GM18511 (cell line): ENCODE measurements around the gene COPS2.
A peak's percentile ranks its signal among the peaks of the same experiment; 100 is the strongest.

Experiments used
- ATAC-seq: cut with Tn5 transposase; IDR thresholded peaks from one replicate; pipeline ENCODE4 v1.9.1; 2021; ENCODE audit warnings: mild to moderate bottlenecking, moderate library complexity; ENCODE audit not compliant: unreplicated experiment

COPS2 gene

DNA sequence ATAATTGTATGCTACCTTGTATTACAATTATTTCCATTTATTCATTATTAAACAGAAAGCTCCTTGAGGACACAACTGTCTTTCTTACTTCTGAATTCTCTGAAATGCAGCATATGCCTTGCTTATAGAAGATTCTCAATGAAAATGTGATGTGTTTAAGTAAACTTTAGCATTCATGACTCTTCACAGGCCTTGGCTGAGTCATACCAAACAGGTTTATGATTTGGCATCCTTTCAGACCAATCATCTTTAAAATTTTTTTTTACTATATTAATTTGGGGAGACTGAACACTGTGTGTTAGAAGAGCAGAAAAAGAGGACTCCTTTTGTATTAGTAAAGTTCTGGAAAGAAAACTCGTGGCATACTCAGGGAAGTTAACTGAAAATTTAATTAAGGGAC, 8.3 kb upstream of the COPS2 start:
- no peak for ATAC-seq

DNA sequence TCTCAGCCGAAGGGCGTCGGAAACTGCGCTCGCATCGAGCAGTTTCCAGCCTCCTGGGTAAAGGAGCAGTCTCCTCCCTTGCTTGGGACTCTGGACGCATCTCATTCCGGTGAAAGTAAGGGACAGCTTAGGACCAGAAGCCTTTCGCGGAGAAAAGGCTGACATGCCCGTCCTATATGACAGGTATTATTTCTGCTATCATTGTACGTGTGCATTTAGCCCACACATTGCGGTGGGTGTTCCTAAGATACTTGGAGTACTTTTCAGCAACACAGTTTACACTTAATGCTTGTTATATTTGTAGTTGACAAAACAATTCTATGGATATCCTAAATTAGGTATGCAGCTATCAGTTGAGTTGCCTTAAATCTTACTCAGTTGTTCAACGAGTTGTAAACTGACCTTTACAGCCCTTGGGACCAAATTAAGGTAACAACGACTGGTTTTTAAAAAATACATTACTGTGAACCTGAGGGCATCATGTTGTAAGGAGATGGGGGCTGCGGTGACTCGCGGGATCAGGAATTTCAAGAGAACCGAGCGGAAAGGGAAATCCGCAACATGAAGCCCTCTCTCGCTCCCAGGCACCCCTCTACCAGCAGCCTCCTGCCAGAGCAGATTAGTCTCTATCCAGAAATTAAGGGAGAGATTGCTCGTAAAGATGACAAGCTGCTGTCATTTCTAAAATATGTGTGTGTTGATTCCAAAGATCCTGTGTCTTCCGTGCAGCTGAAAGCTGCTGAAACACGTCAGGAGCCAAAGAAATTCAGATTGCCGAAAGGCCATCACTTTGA, 632 bp upstream of the COPS2 start:
- peak; percentile 34 for ATAC-seq

DNA sequence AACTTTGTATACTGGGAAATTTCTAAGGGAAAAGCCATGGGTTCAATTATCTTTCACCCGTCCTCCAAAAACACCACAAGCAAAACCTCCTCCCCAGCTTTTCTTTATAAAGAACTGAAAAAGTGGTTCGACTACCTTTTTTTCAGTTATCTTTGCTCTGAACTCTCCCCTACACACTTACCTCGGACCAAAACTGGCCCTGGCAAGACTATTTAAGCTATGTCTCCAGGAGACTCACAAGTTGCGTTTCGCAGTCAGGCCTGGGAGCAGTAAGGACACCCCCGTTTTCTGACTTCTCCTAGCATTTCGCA, 645 bp downstream of the COPS2 start:
- ATAC-seq, result peak; percentile 6

DNA sequence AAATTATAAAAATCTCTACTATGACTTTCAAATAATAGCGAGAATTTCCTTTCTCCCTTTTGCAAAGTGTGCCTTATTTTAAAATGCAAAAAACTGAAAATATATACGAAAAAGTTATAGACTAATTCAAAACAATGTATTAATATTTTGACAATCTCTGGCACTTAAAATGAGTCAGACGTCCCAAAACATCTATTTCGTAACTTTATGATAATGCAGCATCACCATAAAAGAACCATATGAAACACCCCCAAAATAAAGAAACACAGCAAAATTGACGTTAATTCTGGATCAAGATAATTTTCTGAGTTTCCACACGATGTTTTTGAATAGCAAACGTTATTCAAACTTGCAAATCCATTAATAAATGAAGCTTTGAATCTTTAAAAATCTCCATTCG, 1.0 kb downstream of the COPS2 start:
- no peak for ATAC-seq

DNA sequence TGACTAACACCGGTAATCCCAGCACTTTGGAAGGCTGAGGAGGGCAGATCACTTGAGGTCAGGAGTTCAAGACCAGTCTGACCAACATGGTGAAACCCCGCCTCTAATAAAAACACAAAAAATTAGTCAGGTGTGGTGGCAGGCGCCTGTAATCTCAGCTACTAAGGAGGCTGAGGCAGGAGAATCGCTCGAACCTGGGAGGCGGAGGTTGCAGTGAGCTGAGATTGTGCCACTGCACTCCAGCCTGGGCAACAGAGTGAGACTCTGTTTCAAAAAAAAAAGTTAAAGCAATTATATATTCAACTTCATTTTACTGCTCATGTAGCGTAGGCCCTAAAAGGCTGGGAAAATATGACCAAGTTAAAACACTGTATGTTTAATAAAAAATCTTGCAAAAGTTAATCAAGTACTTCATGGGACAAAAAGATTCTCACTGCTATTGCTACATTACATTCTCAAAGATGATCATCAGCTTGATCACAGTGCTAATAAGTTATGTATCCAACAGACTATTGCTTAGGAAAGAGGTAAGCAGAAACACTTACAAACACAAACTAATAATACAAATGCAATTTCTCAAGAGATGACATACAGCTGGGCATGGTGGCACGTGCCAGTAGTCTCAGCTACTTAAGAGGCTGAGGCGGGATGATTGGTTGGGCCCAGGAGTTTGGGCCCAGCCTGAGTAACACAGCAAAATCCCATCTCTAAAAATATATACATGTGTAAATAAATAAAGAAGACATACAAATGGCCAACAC, 2.7 kb downstream of the COPS2 start:
- no peak for ATAC-seq

DNA sequence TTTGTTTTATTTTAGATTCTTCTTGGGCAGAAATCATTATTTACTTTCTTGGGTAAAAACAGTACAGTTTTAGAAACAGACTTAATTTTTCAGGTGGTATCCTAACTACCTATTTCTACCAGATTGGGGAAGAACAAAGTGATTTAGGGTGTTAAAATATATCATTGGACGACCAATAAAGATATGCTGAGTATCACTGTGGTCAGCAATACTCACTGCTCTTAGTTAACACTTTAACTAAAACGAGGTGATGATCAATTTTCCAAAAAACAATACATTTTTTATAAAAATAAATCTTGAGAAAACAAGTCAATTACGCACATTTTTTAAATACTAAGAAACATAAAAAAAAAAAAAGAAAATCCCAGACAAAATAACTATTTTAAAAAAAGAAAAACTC, 3.6 kb downstream of the COPS2 start:
- ATAC-seq, result no peak

DNA sequence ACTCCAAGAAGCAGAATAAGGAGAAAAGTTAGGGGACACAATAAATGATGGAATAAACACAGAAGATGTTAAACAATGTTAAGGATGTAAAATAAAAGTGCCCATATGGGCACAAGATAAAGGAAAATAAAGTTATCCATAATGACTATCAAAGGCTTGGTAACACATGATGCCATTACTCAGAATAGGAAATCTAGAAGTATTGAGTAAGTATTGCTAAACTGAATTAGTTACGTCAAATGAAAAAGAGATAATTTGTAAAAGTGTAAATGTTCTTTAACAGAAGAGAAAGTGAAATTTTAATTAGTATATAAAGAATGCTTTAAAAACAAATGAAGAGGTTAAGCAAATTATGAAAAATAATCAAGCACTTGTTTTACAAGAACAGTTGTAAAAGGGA, 6.7 kb downstream of the COPS2 start:
- ATAC-seq, result no peak

DNA sequence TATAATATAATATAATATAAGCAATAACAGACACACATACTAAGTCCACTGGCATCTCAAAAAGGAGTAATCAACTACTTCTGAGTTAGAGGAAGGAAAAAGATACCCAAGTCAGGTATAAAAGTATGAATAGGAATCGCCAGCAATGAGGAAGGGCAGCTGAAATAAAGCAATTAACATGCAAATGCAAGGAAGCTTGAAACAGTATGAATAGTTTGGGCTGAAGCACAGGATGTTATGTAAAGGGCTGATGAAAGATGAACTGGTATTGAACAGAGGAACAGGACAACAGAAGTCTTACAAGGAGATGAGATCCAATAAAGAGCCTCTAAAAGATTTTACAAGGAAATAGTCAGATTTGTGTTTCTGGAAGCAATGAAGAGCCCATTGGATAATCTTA, 7.1 kb downstream of the COPS2 start:
- ATAC-seq, result no peak

DNA sequence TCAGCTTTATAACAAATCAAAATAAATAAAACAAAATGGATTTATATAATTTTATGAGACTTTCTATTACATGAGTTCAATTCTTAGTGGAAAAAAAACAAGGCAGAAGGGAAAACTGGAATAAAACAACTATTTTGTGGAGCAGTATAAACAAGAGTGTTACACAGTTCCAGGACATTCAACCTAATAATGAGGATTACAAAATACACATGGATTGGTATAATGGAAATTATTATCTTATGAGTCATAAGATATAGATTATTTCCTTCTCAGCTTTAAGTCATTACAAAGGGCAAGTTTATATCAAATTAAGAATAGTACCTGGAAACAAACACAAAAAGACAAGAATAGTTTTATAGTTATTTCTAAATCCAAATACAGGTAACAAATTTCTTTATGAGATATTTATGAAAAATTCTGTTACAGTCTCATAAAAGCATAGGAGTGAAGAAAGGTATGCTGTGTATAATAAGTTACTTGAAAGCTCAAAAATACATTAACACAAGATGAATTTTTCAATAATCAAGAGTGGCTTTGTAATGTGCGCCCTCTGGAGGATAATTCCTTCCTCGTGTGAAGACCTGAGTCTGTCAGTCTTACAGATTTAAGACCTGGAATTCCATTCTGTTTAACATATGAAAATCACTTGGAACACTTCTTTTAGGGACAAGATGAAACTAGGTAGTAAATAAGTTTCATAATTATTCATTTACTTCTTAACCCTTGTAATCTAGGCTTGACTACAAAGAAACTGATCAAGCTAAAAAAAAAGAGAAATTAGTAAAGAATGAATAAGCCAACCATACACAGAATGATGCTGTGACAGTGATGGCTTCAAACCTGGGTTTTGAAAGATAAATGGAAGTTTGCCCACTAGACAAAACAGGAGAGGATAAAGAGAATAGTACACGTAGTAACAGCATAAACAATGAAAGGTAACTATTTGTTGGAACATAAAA, 9.5 kb downstream of the COPS2 start:
- ATAC-seq, result no peak

DNA sequence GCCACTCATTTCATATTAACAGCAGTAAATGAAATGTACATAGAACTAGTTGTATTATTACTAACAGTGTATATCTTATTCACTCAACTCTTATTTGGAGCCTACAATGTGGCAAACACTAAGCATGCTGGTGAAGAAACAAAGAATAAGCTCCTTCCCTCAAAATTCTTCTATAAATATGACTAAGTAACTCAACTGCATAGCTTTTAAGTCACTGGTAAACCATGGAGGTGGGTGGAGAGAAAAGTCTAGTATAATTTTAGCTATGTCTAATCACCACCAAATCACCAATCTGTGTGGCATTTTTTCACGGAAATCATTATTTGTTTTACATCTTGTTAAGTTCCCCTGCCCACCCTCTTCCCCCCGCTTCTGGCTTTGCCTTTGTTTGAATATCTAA, 17.5 kb downstream of the COPS2 start:
- no peak for ATAC-seq

DNA sequence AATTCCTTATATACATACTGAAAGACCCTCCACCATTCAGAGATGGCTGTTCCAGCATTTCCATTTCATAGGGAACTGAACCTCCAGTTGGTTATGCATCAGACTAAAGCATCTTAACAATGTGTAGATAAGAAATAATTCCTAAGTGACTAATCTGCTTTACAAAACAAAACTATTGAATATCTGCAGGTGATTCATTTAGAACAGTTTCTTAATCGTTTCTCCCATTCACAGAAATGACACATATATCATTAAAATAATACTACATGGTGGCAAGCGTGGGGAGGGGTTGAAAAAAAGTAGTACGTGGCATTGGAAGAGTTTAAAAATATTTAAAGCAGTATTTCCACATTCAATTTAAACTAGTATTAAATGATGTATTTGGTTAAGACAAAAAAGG, 19.5 kb downstream of the COPS2 start:
- no peak for ATAC-seq

DNA sequence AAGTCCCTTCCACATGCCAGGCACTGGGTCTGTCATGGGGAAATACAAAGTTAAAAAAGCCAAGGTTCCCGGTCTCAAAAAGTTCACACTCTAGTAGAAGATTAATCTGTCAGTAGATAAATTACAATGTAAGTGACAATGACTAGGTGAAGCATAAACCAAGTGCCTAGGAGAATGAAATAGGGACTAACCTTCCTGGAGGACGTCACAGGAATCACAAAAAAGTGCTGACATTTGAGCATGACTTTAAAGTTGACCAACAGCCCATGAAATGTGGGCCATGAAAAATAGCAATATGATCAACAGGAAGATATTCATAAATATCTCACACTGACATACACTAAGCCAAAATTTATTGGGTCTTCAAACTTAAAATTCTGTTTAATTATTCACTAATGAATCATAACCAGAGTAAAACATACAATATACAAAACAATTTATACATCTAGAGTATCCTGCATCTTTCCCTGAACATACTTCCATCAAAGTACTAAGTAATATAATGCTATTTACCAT, 20.0 kb downstream of the COPS2 start:
- ATAC-seq, result peak; percentile 57

DNA sequence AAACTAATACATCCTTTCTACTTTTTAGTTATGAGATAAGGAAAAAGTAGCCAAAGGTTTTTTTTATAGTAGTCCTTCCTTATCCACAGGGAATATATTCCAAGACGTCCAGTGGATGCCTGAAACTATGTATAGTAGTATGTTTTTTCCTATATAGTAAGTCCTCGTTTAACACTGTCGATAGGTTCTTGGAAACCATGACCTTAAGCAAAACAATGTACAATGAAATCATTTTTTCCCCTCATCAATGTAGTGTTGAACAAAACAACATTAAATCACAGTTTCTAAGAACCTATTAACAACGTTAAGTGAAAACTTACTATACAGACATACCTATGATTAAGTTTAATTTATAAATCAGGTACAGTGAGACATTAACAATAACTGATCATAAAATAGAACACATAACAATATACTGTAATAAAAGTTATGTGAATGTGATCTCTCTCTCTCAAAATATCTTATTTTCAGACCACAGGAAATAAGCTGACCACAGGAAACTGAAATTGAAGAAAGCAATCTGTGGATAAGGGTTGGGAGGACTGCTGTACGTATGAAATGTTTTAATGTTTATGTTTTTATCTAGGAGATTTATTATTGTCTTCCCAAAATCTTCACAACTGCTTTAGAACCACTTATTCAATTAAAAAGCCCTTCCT, 20.6 kb downstream of the COPS2 start:
- ATAC-seq, result peak; percentile 45

DNA sequence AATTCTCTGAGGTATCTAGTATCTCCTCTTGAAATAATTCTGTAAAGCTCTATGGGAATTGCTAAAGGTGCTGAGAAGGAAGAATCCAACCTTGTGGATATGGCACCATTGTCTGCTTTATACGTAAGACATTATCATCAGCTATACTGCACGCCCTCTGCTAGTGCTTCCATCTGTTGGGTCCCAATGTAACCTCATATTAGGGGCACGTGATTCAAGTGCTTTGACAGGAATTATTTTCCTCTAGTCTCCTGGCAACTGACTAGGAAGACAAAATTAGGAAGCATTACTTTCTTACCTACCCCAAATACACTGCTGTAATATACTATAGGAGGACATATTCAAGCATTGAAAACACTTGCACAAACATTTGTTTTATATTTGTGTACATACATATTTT, 24.0 kb downstream of the COPS2 start:
- no peak for ATAC-seq

DNA sequence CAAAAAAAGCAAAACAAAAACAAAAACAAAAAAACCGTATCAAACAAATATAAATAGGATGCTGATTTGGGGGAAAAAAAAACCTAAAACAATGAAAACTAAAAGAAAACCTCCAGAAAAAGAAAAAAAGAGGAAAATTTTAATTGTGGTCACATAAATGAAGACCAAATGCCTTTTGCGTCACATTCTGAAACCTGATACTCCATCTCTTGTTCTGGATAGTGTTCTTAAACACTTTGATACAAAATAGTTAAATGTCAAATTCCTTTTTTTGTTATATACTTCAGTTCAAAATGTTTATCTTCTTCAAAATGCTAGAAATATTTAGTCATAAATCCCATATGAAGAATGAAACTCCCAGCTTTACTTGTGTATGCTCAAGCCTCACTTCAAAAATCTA, 31.0 kb downstream of the COPS2 start:
- ATAC-seq, result no peak

DNA sequence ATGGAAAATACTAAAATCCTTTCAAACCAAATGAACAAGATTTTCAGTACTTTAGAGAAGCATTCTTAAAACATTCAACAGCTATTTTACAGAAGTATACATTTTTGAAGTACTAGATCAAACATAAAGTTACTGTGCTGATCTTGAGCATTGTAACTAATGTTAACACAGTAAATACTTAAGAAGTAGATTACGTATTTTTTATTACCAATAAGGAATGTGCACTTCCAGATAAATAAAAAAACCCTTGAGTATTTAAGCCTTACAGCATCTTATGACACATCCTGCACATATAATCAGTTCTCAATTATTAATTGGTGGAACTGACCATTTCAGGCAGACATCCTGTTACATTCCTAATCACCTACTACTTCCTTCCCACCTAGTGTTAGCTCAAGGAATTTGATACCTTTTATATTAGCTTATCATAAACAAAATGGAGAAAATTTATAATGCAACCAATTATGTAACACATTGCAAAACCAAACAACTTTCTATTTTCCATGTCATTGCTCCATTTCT, 32.8 kb downstream of the COPS2 start:
- ATAC-seq, result no peak

DNA sequence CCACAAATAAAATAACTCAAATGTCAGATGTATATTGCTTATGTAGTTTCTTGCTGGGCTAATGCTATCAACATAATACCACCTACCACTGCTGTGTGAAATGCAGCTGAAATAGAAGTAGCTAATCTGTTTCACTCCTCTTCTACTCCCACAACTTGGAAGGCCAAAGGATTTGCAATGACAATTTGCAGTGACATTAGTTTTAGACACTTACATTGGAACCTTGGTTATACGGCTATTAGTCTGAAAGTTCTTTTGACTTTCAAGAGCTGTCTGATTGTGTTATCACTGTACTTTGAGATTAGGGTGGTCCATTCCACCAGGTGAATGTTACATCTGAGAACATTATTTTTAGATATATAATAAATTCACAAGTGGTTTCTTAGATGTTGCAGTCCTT, 33.5 kb downstream of the COPS2 start:
- no peak for ATAC-seq

DNA sequence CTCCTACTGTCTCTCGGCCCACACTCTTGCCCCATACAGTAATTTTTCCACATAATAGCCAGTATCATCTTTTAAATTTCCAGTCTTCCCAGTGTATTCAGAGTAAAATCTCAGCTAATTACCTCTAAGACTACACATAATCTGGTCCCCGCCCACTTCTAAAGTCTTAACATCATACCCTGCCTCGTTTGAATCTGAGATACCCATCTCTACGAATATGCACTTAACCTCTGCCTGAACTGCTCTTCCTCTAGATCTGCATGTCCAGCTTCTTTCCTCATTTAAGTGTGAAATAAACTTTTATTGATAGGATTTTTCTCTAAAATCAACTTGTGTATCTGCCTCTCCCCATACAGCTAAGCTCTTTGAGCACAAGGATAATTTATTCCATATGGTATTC, 34.6 kb downstream of the COPS2 start:
- ATAC-seq, result no peak

DNA sequence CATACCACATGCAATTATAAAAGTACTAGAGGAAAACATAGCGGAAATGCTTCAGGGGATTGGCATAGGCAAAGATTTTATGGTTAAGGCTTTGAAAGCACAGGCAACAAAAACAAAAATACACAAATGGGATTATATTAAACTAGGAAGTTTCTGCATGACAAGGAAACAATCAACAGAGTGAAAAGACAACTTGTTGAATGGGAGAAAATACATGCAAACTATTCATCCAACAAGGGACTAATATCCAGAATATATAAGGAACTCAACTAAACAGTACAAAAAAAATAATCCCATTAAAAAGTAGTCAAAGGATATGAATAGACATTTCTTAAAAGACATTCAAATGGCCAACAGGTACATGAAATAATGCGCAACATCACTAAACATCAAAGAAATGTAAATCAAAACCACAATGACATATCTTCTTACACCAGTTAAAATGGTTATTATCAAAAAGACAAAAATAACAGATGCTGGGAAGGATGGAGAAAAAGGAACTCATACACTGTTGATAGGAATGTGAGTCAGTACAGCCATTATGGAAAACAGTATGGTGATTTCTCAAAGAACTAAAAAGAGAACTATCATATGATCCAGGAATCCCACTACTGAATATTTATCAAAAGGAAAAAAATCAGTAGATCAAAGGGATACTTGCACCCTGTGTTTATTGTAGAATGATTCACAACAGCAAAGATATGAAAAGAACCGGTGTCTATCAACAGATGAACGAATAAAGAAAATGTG, 39.1 kb downstream of the COPS2 start:
- no peak for ATAC-seq

DNA sequence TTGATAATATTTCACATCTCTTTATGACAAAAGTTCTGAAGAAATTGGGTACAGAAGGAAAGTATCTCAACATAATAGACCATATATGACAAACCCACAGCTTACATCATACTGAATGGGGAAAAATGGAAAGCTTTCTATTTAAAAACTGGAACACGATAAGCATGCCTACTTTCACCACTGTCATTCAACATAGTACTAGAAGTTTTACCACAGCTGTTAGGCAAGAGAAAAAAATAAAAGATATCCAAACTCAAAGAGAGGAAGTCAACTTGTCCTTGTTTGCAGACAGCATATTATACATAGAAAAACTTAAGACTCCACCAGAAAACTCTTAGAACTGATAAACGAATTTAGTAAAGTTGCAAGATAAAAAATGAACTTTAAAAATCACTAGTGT, 40.3 kb downstream of the COPS2 start:
- no peak for ATAC-seq
